ENCODE measurements around the gene ISCA2.

GRCh38 chr14:74501691-74502090, 8.1 kb downstream of the ISCA2 start:
- TF ChIP-seq ETS1 (IDR thresholded peaks at IDR 0.05) (no peak), ZNF114 (CRISPR knock-in tag; IDR thresholded peaks at IDR 0.05) (no peak), CTCF (conservative IDR thresholded peaks at IDR 0.05; ENCODE audit: low read depth in 2 of 2) (no peak)
